Effector memory CD4-positive, alpha-beta T cell (primary cell): ENCODE measurements around the gene BMERB1.

Experiments used
- DNase-seq, 3 donors: peaks; one replicate each; pipeline ENCODE4 v3.0.0-alpha.2; 2020
- H3K27ac ChIP-seq: 2 replicates; pipeline ENCODE4 v1.7.0; 2013; ENCODE audit warnings: mild to moderate bottlenecking, low read length, moderate library complexity; ENCODE audit not compliant: insufficient read depth, poor library complexity, severe bottlenecking
- H3K27me3 ChIP-seq: replicated peaks from 2 replicates; pipeline ENCODE4 v1.7.0; 2013; ENCODE audit warnings: mild to moderate bottlenecking, low read length; ENCODE audit not compliant: insufficient read depth, control insufficient read depth, poor library complexity, severe bottlenecking
- H3K36me3 ChIP-seq: 2 replicates; pipeline ENCODE4 v1.7.0; 2013; ENCODE audit warnings: mild to moderate bottlenecking, low read length, moderate library complexity; ENCODE audit not compliant: control insufficient read depth, insufficient read depth
- H3K4me1 ChIP-seq: 2 replicates; pipeline ENCODE4 v1.7.0; 2013; ENCODE audit warnings: low read length, mild to moderate bottlenecking; ENCODE audit not compliant: control insufficient read depth, insufficient read depth, poor library complexity, severe bottlenecking
- H3K4me3 ChIP-seq: 2 replicates; pipeline ENCODE4 v1.7.0; 2013; ENCODE audit warnings: low read length, low read depth, mild to moderate bottlenecking; ENCODE audit not compliant: insufficient read depth, poor library complexity, severe bottlenecking
- H3K9me3 ChIP-seq: 2 replicates; pipeline ENCODE4 v1.7.0; 2013; ENCODE audit warnings: mild to moderate bottlenecking, low read length, moderate library complexity; ENCODE audit not compliant: control insufficient read depth

The BMERB1 gene

GRCh38 chr16:15597822-15598647, 163.6 kb downstream of the BMERB1 start:
- H3K27me3 ChIP-seq = no peaks in the 10 kb centered on the region
- no peaks in the 10 kb centered on the region for H3K9me3 ChIP-seq
- no peaks in the 10 kb centered on the region for H3K4me1 ChIP-seq
- H3K4me3 ChIP-seq = no peak overlapping the region
- no peak overlapping the region for H3K27ac ChIP-seq
- DNase-seq = no peak
- H3K36me3 ChIP-seq = peaks cover 88% of the 10 kb centered on the region

- H3K9me3 ChIP-seq = no peaks in the 10 kb centered on the region
- H3K4me3 ChIP-seq = no peak overlapping the region
- no peak for DNase-seq
- peaks cover 92% of the 10 kb centered on the region for H3K36me3 ChIP-seq
- no peaks in the 10 kb centered on the region for H3K27me3 ChIP-seq
- no peaks in the 10 kb centered on the region for H3K4me1 ChIP-seq
- H3K27ac ChIP-seq = no peak overlapping the region
Observed at GRCh38 chr16:15598648-15599190, 164.3 kb downstream of the BMERB1 start.

- no peak for DNase-seq
- Histone ChIP-seq H3K27me3 (no peaks in the 10 kb centered on the region), H3K9me3 (no peaks in the 10 kb centered on the region), H3K27ac (no peak overlapping the region), H3K4me1 (no peaks in the 10 kb centered on the region), H3K4me3 (no peak overlapping the region), H3K36me3 (peaks cover 96% of the 10 kb centered on the region)
Observed at GRCh38 chr16:15599303-15600070, 165.1 kb downstream of the BMERB1 start.

GRCh38 chr16:15601212-15601879, 167.0 kb downstream of the BMERB1 start:
- Histone ChIP-seq H3K36me3 (peaks cover 99% of the 10 kb centered on the region), H3K4me1 (no peaks in the 10 kb centered on the region), H3K27me3 (no peaks in the 10 kb centered on the region), H3K27ac (no peak overlapping the region), H3K4me3 (no peak overlapping the region), H3K9me3 (no peaks in the 10 kb centered on the region)
- no peak for DNase-seq

GRCh38 chr16:15602285-15603044, 168.1 kb downstream of the BMERB1 start:
- Histone ChIP-seq H3K27me3 (no peaks in the 10 kb centered on the region), H3K4me3 (no peak overlapping the region), H3K4me1 (no peaks in the 10 kb centered on the region), H3K27ac (no peak overlapping the region), H3K9me3 (no peaks in the 10 kb centered on the region), H3K36me3 (peaks cover 98% of the 10 kb centered on the region)
- no peak for DNase-seq

- Histone ChIP-seq H3K27ac (no peak overlapping the region), H3K9me3 (no peaks in the 10 kb centered on the region), H3K36me3 (peaks cover 96% of the 10 kb centered on the region)
Observed at GRCh38 chr16:15604460-15605440, 170.4 kb downstream of the BMERB1 start.

GRCh38 chr16:15605839-15606517, 171.6 kb downstream of the BMERB1 start:
- Histone ChIP-seq H3K36me3 (peaks cover 95% of the 10 kb centered on the region), H3K27me3 (no peaks in the 10 kb centered on the region), H3K9me3 (no peaks in the 10 kb centered on the region), H3K4me1 (no peaks in the 10 kb centered on the region), H3K27ac (no peak overlapping the region), H3K4me3 (no peak overlapping the region)
- no peak for DNase-seq

More at GRCh38 chr16:15604460-15605440, 170.4 kb downstream of the BMERB1 start:
- DNase-seq = no peak
- Histone ChIP-seq H3K4me1 (no peaks in the 10 kb centered on the region), H3K27me3 (no peaks in the 10 kb centered on the region), H3K4me3 (no peak overlapping the region)

- H3K27me3 ChIP-seq = no peaks in the 10 kb centered on the region
- H3K36me3 ChIP-seq = peaks cover 94% of the 10 kb centered on the region
- no peaks in the 10 kb centered on the region for H3K9me3 ChIP-seq
- no peaks in the 10 kb centered on the region for H3K4me1 ChIP-seq
- H3K4me3 ChIP-seq = no peak overlapping the region
- no peak overlapping the region for H3K27ac ChIP-seq
- no peak for DNase-seq
Observed at GRCh38 chr16:15606518-15607220, 172.3 kb downstream of the BMERB1 start.
